ENCODE data around the gene HES6.

HES6 gene

DNA sequence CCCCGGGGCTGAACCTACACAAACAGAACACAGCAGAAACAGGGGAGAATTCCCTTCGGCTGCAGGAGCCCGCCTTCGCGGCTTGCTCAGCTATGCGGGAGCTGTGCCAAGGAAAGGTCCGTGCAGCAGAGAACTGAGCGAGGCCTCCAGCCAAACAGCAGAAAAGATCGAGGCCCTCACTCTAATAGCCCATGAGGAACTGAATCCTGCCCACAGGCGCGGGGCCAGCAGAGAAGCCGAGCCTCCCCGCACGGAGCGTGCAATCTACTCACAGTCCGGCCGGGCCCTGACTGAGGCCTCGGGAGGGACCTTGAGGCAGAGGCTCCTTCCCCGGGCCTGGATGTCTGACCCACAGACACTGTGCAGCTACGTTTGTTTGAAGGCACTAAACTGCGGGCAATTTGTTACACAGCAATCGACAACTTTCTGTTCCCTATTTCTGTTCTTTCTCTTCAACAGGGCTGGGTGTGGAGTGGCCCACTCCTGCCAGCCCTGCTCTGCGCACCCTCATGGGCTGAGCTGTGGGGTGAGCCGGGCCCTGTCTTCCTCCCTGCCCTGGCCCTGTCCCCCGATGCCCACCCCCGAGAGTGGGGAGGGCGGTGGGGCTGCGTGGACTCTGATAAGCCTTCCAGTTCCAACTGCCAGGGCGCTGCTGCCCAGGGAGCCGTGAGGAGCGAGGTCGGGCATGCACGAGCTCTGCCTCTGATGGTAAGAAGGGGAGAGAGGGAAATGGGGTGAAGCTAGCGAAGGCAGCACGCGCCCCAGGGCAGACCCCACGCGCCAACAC, 13.7 kb downstream of the HES6 start:
- peak overlapping the region in 1 of 3 experiments; percentile 22 for H3K4me3 Mint-ChIP-seq
- peak overlapping the region in 2 of 3 experiments; percentile 46 to 85 for H3K27ac Mint-ChIP-seq

DNA sequence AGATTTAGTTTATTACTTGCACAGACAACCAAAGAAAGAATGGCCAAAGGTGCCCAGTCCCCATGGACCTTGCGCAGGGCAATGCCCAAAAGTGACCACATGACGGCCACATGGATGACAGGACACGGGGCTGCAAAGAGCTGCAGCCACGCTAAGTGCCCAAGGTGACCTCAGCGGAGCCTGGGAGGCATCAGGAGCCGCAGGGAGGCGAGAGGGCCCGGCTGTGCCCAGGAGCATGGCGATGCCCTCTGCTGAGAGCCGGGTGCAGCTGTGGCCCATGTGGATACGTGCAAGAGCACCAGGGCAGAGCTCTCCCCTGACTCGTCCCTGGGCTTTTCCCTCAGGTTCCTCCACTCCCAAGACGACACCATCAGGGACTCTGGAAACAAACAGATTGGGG, 14.7 kb downstream of the HES6 start:
- peak overlapping the region in 2 of 3 experiments; percentile 46 to 85 for H3K27ac Mint-ChIP-seq
- H3K4me3 Mint-ChIP-seq, result no peak overlapping the region
- peaks cover 15% of the 10 kb centered on the region for H3K27me3 Mint-ChIP-seq (ENCODE audit: low read depth)
- TF ChIP-seq, protein P1, sequence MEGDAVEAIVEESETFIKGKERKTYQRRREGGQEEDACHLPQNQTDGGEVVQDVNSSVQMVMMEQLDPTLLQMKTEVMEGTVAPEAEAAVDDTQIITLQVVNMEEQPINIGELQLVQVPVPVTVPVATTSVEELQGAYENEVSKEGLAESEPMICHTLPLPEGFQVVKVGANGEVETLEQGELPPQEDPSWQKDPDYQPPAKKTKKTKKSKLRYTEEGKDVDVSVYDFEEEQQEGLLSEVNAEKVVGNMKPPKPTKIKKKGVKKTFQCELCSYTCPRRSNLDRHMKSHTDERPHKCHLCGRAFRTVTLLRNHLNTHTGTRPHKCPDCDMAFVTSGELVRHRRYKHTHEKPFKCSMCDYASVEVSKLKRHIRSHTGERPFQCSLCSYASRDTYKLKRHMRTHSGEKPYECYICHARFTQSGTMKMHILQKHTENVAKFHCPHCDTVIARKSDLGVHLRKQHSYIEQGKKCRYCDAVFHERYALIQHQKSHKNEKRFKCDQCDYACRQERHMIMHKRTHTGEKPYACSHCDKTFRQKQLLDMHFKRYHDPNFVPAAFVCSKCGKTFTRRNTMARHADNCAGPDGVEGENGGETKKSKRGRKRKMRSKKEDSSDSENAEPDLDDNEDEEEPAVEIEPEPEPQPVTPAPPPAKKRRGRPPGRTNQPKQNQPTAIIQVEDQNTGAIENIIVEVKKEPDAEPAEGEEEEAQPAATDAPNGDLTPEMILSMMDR (IDR thresholded peaks at IDR 0.05; ENCODE audit: unreplicated experiment in 3 of 3), result no peak
- H3K9me3 Mint-ChIP-seq, result no peaks in the 10 kb centered on the region
- peaks cover 34% of the 10 kb centered on the region for H3K4me1 Mint-ChIP-seq
- peaks cover 8% of the 10 kb centered on the region for H3K36me3 Mint-ChIP-seq (ENCODE audit: low read depth)

More for the DNA sequence above, 13.7 kb downstream of the HES6 start:
- TF ChIP-seq, protein P1 (IDR thresholded peaks at IDR 0.05; ENCODE audit: unreplicated experiment in 3 of 3), result no peak
- Mint-ChIP-seq H3K4me1 (peaks cover 42% of the 10 kb centered on the region), H3K9me3 (no peaks in the 10 kb centered on the region), H3K27me3 (ENCODE audit: low read depth) (peaks cover 23% of the 10 kb centered on the region), H3K36me3 (ENCODE audit: low read depth) (peaks cover 8% of the 10 kb centered on the region)

DNA sequence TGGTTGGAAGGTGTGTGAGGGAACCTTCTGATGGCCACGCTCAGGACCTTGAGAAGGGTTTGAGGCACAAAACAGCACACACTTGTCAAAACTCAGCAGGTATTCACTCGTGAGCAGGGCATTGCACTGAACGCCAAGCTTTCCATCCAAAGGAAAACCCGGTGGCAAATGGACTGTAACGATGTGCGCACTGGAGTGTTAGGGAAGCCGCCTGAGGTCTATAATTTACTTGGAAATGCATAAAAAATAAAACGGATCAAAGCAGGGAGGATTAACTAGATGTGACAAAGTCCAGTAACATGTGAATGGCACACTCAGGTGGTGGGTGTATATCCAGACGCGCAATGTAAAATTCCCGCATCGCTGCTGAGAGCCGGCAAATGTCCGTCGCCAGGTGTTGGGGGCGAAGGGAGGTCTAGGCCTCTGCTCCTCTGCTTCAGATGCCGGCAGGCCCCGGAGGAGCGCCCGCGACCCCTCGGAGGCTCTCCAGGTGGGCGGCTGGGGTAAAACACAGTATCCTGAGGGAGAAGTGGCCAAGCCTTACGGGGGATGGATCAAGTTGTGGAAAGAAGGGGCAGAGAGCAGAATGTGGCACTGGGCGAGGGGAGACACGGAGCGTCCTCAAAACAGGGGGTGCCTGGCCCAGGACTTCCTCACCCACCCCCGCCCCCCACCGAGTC, 15.3 kb downstream of the HES6 start:
- no peaks in the 10 kb centered on the region for H3K9me3 Mint-ChIP-seq
- no peak overlapping the region for H3K4me3 Mint-ChIP-seq
- peaks cover 8% of the 10 kb centered on the region for H3K36me3 Mint-ChIP-seq (ENCODE audit: low read depth)
- peaks cover 13% of the 10 kb centered on the region for H3K27me3 Mint-ChIP-seq (ENCODE audit: low read depth)
- H3K27ac Mint-ChIP-seq, result peak overlapping the region in 1 of 3 experiments; percentile 69
- peaks cover 31% of the 10 kb centered on the region for H3K4me1 Mint-ChIP-seq
- TF ChIP-seq, protein P1 (IDR thresholded peaks at IDR 0.05; ENCODE audit: unreplicated experiment in 3 of 3), result no peak

DNA sequence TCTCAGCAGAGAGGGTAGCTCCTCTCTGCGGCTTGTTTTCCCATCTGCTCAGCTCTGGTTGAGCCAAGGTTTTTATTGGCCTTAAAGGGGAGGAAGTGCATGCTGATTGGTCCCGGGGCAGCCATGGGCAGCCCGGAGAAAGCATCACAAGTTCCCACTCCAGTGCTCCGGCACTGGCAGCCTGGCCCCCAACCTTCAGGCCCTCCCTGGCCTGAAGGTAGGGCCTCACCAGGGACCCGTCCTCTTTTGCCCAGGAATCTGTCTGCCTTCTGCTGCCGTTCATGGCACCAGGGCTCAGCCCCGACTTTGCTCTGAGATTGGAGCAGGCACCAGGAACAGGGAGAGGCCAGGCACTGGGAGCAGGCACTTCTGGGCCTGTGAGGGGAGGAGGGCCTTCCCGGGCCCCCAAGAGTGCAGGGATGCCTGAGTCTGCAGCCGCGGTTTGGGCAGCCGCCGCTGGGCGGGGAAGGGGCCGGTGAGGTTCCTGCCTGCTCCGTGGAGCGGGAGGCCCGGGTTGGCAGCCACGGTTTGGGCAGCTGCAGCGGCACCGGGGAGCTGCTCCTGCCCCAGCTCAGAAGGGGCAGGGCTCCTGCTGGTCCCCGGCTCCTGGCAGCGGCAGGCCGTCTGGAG, 18.8 kb downstream of the HES6 start:
- no peaks in the 10 kb centered on the region for H3K9me3 Mint-ChIP-seq
- peaks cover 18% of the 10 kb centered on the region for H3K4me1 Mint-ChIP-seq
- no peak overlapping the region for H3K4me3 Mint-ChIP-seq

DNA sequence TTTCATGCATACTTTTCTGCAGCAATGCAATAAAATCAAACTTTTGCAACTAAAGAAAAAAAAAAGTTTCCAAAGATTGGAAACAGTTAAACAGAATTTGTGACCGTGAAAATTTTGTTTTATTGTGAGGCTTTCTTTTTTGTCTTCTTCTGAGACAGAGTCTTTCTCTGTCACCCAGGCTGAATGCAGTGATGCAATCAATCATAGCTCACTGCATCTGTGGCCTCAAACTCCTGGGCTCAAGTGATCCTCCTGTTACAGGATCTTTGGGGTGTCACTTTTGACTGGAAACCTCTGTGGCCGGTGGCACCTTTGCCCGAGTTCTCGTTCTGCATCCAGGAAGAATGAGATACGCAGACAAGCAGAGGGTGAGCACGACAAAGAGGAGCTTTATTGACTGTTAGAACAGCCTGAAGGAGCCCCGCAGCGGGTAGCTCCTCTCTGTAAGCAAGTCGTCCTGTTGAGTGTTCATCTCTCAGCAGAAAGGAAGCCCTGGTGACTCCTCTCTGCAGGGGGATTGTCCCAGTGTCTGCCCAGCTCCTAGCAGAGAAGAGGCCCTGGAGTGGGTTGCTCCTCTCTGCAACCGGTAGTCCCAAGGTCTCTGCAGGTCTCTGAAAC, 19.5 kb downstream of the HES6 start:
- H3K36me3 Mint-ChIP-seq (ENCODE audit: low read depth), result no peaks in the 10 kb centered on the region
- H3K4me3 Mint-ChIP-seq, result no peak overlapping the region
- TF ChIP-seq, protein P1 (IDR thresholded peaks at IDR 0.05; ENCODE audit: unreplicated experiment in 3 of 3), result no peak
- H3K27ac Mint-ChIP-seq, result no peak overlapping the region
- H3K4me1 Mint-ChIP-seq, result peaks cover 13% of the 10 kb centered on the region
- H3K9me3 Mint-ChIP-seq, result no peaks in the 10 kb centered on the region
- H3K27me3 Mint-ChIP-seq (ENCODE audit: low read depth), result peaks cover 4% of the 10 kb centered on the region

More for the DNA sequence above, 18.8 kb downstream of the HES6 start:
- H3K27ac Mint-ChIP-seq, result no peak overlapping the region
- TF ChIP-seq, protein P1 (IDR thresholded peaks at IDR 0.05; ENCODE audit: unreplicated experiment in 3 of 3), result no peak
- peaks cover 4% of the 10 kb centered on the region for H3K27me3 Mint-ChIP-seq (ENCODE audit: low read depth)
- no peaks in the 10 kb centered on the region for H3K36me3 Mint-ChIP-seq (ENCODE audit: low read depth)

Data from nephron (organoid).